Measurements from ENCODE around the gene GZMM. TPM values are rescaled to one million over a fixed set of nuclear protein-coding genes. Genes with fewer than 3 reads are reported as not detected.

Gene GZMM
- polyA plus RNA-seq, 1 donor: 2.0 TPM

DNA sequence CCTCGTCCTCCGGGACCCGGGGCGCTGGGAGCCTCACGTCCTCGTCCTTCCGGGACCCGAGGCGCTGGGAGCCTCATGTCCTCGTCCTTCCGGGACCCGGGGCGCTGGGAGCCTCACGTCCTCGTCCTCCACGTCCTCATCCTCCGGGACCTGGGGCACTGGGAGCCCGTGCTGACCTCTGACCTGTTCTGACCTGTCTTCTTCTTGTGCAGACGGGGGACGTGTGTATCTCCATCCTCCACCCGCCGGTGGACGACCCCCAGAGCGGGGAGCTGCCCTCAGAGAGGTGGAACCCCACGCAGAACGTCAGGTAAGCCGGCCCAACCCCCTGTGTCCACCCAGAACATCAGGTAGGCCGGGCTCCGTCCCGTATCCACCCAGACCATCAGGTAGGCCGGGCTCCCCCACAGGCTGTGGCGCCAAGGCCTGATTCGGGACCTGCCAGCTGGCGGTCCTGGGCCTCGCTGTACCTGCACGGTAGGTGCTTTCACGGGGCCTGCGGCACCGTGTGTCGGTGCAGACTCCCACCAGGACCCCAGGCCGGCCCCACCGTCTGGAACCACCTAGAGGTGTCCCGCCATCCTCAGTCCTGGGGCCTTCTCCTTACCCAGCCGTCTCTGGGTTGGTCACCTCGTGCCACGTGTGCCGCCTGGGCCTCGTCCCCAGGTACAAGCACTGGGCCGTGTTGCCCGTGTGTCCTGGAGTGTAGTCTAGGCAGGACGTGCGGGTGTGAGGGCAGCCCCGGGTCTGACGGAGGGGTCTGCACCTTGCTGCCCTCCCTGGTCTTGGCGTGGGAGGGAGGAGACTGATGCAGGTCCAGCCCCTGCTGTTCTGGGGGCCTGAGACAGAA is 7.6 kb upstream of the GZMM start:
- Histone ChIP-seq H3K9me3 (ENCODE audit: control insufficient read depth, low read depth, low read length) (peaks cover 3% of the 10 kb centered on the region), H3K27me3 (ENCODE audit: control insufficient read depth, insufficient read depth, low read length) (no peaks in the 10 kb centered on the region), H3K36me3 (ENCODE audit: control insufficient read depth, insufficient read depth, low read length) (peaks cover 56% of the 10 kb centered on the region), H3K4me1 (ENCODE audit: control insufficient read depth, insufficient read depth, low read length) (peaks cover 12% of the 10 kb centered on the region), H3K4me3 (ENCODE audit: low read length) (no peak overlapping the region), H3K27ac (ENCODE audit: low read length) (no peak overlapping the region)
- WGBS (ENCODE audit: insufficient coverage, low lambda C conversion rate): no CpG with 5 or more reads among the region's 55 CpGs
- no peak for DNase-seq

DNA sequence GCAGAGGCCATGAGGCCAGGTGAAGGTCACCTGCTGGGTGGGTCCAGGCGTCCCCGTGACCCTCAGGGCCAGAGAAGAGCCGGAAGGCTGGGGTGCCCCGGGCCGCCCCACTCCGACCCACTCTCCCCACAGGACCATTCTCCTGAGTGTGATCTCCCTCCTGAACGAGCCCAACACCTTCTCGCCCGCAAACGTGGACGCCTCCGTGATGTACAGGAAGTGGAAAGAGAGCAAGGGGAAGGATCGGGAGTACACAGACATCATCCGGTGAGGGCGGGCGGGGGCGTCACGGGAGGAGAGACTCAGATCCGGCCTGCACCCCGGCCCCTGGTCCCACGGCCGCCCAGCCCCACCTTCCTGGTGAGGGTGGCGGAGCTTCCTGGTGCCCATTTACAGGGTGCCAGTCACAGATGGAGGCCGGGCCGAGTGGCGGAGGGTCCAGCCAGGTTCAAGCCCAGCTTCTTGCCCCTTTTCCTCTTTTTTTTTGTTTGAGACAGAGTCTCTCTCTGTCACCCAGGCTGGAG is 6.9 kb upstream of the GZMM start:
- Histone ChIP-seq H3K36me3 (ENCODE audit: control insufficient read depth, insufficient read depth, low read length) (peaks cover 63% of the 10 kb centered on the region), H3K9me3 (ENCODE audit: control insufficient read depth, low read depth, low read length) (peaks cover 3% of the 10 kb centered on the region), H3K27ac (ENCODE audit: low read length) (no peak overlapping the region), H3K4me3 (ENCODE audit: low read length) (no peak overlapping the region), H3K27me3 (ENCODE audit: control insufficient read depth, insufficient read depth, low read length) (no peaks in the 10 kb centered on the region), H3K4me1 (ENCODE audit: control insufficient read depth, insufficient read depth, low read length) (peaks cover 12% of the 10 kb centered on the region)
- WGBS (ENCODE audit: insufficient coverage, low lambda C conversion rate): no CpG with 5 or more reads among the region's 26 CpGs
- DNase-seq: no peak

DNA sequence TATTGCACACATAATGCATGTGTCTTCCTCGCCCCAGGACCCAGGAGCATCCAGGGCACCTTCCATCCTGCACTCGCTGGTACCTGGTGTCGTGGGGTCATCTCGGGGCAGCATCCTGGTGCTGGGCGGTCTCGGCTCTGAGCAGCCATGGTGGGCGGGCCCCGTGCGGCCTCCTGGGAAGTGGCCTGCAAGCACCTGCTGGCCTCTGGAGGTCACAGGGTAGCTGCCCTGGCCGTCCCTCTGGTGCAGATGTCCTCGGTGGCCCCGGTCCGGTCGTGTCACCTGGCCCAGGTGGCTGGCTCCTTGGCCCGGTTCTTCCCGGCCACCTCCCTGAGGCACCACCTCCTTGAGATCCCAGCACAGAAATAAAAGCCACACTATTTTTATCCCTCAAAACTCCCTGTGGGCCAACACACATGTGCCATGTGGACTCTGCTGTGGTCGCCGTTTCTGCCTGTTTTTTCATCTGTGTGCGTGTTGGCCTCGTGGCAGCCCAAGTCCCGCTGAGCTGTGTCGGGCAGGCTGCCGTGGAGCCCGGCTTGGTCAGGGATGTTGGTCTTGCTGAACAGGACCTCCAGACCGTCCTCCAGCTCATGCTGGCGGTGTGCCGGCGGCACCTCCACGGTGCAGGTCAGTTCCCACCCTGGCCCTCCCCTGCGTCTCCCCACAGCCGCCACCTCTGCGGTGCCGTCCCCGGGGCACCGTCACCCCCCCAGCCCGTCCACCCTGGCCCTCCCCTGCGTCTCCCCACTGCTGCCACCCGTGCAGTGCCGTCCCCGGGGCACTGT is 5.0 kb upstream of the GZMM start:
- DNase-seq: no peak
- WGBS (ENCODE audit: insufficient coverage, low lambda C conversion rate): no CpG with 5 or more reads among the region's 40 CpGs
- H3K4me1 ChIP-seq (ENCODE audit: control insufficient read depth, insufficient read depth, low read length): peaks cover 6% of the 10 kb centered on the region
- H3K9me3 ChIP-seq (ENCODE audit: control insufficient read depth, low read depth, low read length): no peaks in the 10 kb centered on the region
- no peaks in the 10 kb centered on the region for H3K27me3 ChIP-seq (ENCODE audit: control insufficient read depth, insufficient read depth, low read length)
- H3K27ac ChIP-seq (ENCODE audit: low read length): no peak overlapping the region
- peaks cover 73% of the 10 kb centered on the region for H3K36me3 ChIP-seq (ENCODE audit: control insufficient read depth, insufficient read depth, low read length)
- H3K4me3 ChIP-seq (ENCODE audit: low read length): no peak overlapping the region

DNA sequence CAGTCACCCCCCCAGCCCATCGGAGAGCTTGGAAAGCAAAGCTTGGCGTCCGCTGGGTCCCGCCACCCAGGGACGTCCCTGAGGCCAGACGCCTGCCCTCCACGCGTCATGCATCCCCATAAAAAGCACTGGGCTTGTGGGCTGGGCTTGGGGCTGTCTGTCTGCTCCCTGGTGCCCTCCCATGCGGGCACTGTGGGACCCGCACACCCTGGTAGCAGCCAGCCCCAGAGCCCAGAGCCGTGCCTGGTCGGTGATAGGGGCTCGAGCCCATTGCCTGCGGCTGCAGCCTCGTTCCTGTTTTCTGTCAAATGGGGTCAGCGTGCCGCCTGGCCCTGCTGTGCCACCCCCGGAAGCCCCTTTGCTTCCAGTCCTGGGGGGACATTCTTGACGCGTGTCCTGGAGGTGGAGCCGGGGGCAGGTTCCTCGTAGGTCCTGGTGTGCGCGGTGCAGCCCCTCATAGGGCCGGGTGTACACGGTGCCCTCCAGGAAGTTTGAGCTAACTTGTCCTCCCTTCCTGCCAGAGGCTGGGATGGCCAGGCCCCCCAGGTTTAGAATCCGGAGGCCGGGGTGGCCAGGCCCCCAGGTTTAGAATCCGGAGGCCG is 4.3 kb upstream of the GZMM start:
- H3K27ac ChIP-seq (ENCODE audit: low read length): no peak overlapping the region
- WGBS (ENCODE audit: insufficient coverage, low lambda C conversion rate): no CpG with 5 or more reads among the region's 30 CpGs
- no peaks in the 10 kb centered on the region for H3K4me1 ChIP-seq (ENCODE audit: control insufficient read depth, insufficient read depth, low read length)

DNA sequence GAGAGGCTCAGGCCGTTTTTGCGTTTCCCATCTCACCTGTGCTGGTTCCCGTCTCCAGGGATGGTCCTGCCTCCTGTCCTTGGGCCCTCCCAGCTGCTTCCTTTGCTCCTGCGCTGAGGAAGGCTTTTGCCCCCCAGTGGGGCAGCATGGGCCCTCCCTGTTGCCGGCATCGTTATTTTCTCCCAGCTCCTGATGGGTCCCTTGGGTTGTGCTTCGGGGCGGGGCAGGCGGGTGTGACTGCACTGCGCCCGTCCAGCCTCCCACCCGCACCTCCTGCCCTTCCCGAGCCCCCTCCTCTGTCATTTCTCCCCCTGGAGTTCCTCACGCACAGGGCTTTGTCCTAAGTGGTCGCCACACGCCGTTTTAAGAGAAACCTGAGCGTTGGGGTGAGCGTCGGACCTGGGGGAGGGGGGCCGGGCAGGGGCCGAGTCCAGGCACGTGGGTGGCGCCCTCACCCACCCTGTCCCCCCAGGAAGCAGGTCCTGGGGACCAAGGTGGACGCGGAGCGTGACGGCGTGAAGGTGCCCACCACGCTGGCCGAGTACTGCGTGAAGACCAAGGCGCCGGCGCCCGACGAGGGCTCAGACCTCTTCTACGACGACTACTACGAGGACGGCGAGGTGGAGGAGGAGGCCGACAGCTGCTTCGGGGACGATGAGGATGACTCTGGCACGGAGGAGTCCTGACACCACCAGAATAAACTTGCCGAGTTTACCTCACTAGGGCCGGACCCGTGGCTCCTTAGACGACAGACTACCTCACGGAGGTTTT is 2.8 kb upstream of the GZMM start:
- H3K36me3 ChIP-seq (ENCODE audit: control insufficient read depth, insufficient read depth, low read length): peaks cover 58% of the 10 kb centered on the region
- DNase-seq: no peak
- H3K27ac ChIP-seq (ENCODE audit: low read length): no peak overlapping the region
- H3K4me3 ChIP-seq (ENCODE audit: low read length): no peak overlapping the region
- no peaks in the 10 kb centered on the region for H3K4me1 ChIP-seq (ENCODE audit: control insufficient read depth, insufficient read depth, low read length)
- no CpG with 5 or more reads among the region's 51 CpGs for WGBS (ENCODE audit: insufficient coverage, low lambda C conversion rate)
- H3K27me3 ChIP-seq (ENCODE audit: control insufficient read depth, insufficient read depth, low read length): no peaks in the 10 kb centered on the region
- no peaks in the 10 kb centered on the region for H3K9me3 ChIP-seq (ENCODE audit: control insufficient read depth, low read depth, low read length)

More for the DNA sequence above, 4.3 kb upstream of the GZMM start:
- H3K27me3 ChIP-seq (ENCODE audit: control insufficient read depth, insufficient read depth, low read length): no peaks in the 10 kb centered on the region
- DNase-seq: no peak
- no peaks in the 10 kb centered on the region for H3K9me3 ChIP-seq (ENCODE audit: control insufficient read depth, low read depth, low read length)
- peaks cover 71% of the 10 kb centered on the region for H3K36me3 ChIP-seq (ENCODE audit: control insufficient read depth, insufficient read depth, low read length)
- no peak overlapping the region for H3K4me3 ChIP-seq (ENCODE audit: low read length)

DNA sequence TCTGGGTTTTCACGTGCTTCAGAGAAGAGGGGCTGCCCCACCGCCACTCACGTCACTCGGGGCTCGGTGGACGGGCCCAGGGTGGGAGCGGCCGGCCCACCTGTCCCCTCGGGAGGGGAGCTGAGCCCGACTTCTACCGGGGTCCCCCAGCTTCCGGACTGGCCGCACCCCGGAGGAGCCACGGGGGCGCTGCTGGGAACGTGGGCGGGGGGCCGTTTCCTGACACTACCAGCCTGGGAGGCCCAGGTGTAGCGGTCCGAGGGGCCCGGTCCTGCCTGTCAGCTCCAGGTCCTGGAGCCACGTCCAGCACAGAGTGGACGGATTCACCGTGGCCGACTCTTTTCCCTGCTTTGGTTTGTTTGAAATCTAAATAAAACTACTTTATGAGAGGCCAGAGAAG is 2.2 kb upstream of the GZMM start:
- no peak for DNase-seq
- Histone ChIP-seq H3K9me3 (ENCODE audit: control insufficient read depth, low read depth, low read length) (no peaks in the 10 kb centered on the region), H3K27me3 (ENCODE audit: control insufficient read depth, insufficient read depth, low read length) (no peaks in the 10 kb centered on the region), H3K36me3 (ENCODE audit: control insufficient read depth, insufficient read depth, low read length) (peaks cover 52% of the 10 kb centered on the region), H3K4me1 (ENCODE audit: control insufficient read depth, insufficient read depth, low read length) (no peaks in the 10 kb centered on the region), H3K4me3 (ENCODE audit: low read length) (no peak overlapping the region), H3K27ac (ENCODE audit: low read length) (no peak overlapping the region)
- WGBS (ENCODE audit: insufficient coverage, low lambda C conversion rate): no CpG with 5 or more reads among the region's 26 CpGs

DNA sequence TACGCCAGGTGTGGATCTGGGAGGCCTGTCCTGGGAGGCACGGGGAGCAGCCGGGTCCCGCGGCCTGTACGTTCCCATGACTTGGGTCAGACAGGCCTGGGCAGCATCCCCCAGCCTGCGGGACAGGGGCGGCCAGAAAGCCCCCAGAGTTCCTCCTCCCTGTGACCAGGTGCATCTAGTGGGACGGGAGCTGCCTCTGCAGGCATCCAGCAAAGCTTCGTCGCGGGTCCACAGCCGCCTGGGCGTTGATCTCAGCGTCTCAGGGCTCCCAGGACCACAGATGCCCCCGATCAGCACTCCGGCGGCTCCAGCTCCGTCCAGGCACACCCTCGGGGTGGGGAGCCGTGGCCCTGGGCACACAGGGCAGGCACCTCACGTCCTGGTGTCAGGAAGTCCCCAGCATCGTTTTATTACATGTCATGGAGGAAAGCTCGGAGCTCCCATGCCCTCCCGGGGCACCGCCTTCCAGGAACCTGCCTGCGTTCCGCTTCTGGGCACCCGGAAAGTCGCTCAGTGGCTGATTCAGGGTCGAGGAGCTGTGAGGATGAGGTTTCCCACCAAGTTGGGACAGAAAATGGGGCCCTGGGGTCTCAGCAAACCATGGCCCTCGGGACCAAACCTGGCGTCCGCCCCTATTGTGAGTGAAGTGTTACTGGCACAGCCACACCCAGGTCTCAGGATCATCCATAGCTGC is 1.5 kb upstream of the GZMM start:
- H3K27ac ChIP-seq (ENCODE audit: low read length): no peak overlapping the region

DNA sequence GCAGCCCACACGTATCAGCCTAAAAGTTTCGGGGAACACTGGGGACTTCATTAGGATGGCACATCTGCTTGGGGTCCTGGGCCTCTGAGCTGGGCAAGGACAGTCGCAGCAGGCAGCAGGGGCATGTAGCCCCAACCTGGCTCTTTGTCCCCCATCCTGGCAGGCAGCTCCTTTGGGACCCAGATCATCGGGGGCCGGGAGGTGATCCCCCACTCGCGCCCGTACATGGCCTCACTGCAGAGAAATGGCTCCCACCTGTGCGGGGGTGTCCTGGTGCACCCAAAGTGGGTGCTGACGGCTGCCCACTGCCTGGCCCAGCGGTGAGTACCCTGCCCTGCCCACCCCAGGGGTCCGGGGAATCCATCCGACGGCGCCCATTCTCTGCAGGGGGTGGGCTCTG is 3.3 kb downstream of the GZMM start:
- Histone ChIP-seq H3K36me3 (ENCODE audit: control insufficient read depth, insufficient read depth, low read length) (peaks cover 8% of the 10 kb centered on the region), H3K27ac (ENCODE audit: low read length) (no peak overlapping the region), H3K4me1 (ENCODE audit: control insufficient read depth, insufficient read depth, low read length) (no peaks in the 10 kb centered on the region), H3K9me3 (ENCODE audit: control insufficient read depth, low read depth, low read length) (peaks cover 13% of the 10 kb centered on the region), H3K4me3 (ENCODE audit: low read length) (no peak overlapping the region), H3K27me3 (ENCODE audit: control insufficient read depth, insufficient read depth, low read length) (peaks cover 3% of the 10 kb centered on the region)
- no CpG with 5 or more reads among the region's 15 CpGs for WGBS (ENCODE audit: insufficient coverage, low lambda C conversion rate)
- no peak for DNase-seq

More for the DNA sequence above, 1.5 kb upstream of the GZMM start:
- no CpG with 5 or more reads among the region's 34 CpGs for WGBS (ENCODE audit: insufficient coverage, low lambda C conversion rate)
- no peak overlapping the region for H3K4me3 ChIP-seq (ENCODE audit: low read length)
- H3K9me3 ChIP-seq (ENCODE audit: control insufficient read depth, low read depth, low read length): no peaks in the 10 kb centered on the region
- no peaks in the 10 kb centered on the region for H3K4me1 ChIP-seq (ENCODE audit: control insufficient read depth, insufficient read depth, low read length)
- no peaks in the 10 kb centered on the region for H3K27me3 ChIP-seq (ENCODE audit: control insufficient read depth, insufficient read depth, low read length)
- H3K36me3 ChIP-seq (ENCODE audit: control insufficient read depth, insufficient read depth, low read length): peaks cover 47% of the 10 kb centered on the region
- DNase-seq: no peak

DNA sequence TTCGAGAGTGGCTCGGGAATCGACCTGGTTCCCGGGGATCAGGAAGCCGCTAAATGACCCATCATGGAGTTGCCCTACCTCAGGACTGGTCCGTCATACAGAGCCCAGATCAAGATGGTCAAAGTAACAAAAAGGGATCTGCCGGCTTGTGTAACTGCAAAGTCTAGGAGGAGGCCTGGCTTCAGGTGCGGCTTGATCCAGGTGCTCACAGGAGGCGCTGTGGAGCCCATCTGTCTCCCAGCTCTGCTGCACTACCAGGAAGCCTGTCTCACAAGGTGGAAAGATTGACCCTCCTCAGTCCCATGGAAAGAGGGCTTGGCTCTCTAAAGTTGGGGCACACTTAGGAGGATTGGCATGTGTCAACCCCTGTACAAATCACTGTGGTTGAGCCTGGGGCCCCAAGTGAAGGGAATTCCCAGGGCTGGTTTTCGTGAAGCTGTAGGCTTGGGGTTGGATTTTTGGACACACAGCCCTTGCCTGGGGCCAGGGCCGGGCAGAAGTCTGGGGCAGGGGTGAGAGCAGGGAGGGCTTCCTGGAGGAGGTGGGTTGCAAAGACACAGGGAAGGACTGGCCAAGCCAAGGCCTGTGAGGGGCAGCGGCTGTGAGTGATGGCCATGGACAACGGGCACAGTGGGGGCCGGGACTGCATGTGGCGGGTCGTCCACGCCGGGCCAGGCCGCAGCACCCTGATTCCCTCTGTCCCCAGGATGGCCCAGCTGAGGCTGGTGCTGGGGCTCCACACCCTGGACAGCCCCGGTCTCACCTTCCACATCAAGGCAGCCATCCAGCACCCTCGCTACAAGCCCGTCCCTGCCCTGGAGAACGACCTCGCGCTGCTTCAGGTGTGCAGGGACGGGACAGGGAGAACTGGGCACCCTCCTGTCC is 4.2 kb downstream of the GZMM start:
- no CpG with 5 or more reads among the region's 26 CpGs for WGBS (ENCODE audit: insufficient coverage, low lambda C conversion rate)
- H3K4me3 ChIP-seq (ENCODE audit: low read length): no peak overlapping the region
- H3K27ac ChIP-seq (ENCODE audit: low read length): no peak overlapping the region
- H3K27me3 ChIP-seq (ENCODE audit: control insufficient read depth, insufficient read depth, low read length): peaks cover 3% of the 10 kb centered on the region
- peaks cover 2% of the 10 kb centered on the region for H3K36me3 ChIP-seq (ENCODE audit: control insufficient read depth, insufficient read depth, low read length)
- no peaks in the 10 kb centered on the region for H3K4me1 ChIP-seq (ENCODE audit: control insufficient read depth, insufficient read depth, low read length)
- H3K9me3 ChIP-seq (ENCODE audit: control insufficient read depth, low read depth, low read length): peaks cover 17% of the 10 kb centered on the region
- DNase-seq: no peak
